ENCODE results near the gene FGD3.

- TF ChIP-seq HMGXB4 (CRISPR knock-in tag; IDR thresholded peaks at IDR 0.05; ENCODE audit: borderline replicate concordance) (no peak), JUN (IDR thresholded peaks at IDR 0.05) (no peak), BHLHE40 (IDR thresholded peaks at IDR 0.05; ENCODE audit: low read depth, low read length) (no peak), USF2 (IDR thresholded peaks at IDR 0.05) (no peak)
These were observed 56.5 kb downstream of the FGD3 start for GRCh38 chr9:93003552-93004407.

Measured in A549 (cell line).